ENCODE data around the gene SKAP1. TPM values are rescaled to one million over a fixed set of nuclear protein-coding genes. Genes with fewer than 3 reads are reported as not detected.

Gene SKAP1
- total and polyA plus RNA-seq, 2 of the 13 experiments (the other 11 are each of a cell fraction or from before 2014, with no cell fraction given) = 0.21 TPM; not detected in 1

- Histone ChIP-seq H3K9ac (ENCODE audit: insufficient read depth, low read depth, low read length) (no peak overlapping the region), H3K4me2 (ENCODE audit: low read depth, low read length) (no peak overlapping the region), H3K27ac (ENCODE audit: extremely low read length, insufficient read depth, low read length) (no peak overlapping the region), H3K4me3 (replicated peaks in 1 of 3; ENCODE audit: insufficient read depth in 1 of 3, low read depth in 2 of 3, low read length in 3 of 3) (no peak overlapping the region), H3K79me2 (ENCODE audit: insufficient read depth, low read length) (no peaks in the 10 kb centered on the region), H4K20me1 (ENCODE audit: insufficient read depth, low read length) (no peaks in the 10 kb centered on the region), H3K4me1 (ENCODE audit: insufficient read depth, low read length) (peaks cover 6% of the 10 kb centered on the region; the same call in 1 of the 2 replicates), H3K27me3 (ENCODE audit: control insufficient read depth in 1 of 2, insufficient read depth in 2 of 2, low read length in 2 of 2) (peaks cover 0 to 6% of the 10 kb centered on the region in 2 experiments; a peak in 1 of 5 replicates), H3K36me3 (replicated peaks in 1 of 2; ENCODE audit: control insufficient read depth in 1 of 2, insufficient read depth in 2 of 2, low read length in 2 of 2) (no peaks in the 10 kb centered on the region), H3K9me3 (ENCODE audit: low read length) (no peaks in the 10 kb centered on the region), H2AFZ (ENCODE audit: low read length) (no peak overlapping the region)
- WGBS (ENCODE audit: low lambda C conversion rate) = 0% methylated on average over 1 of the region's 1 CpG
- intact Hi-C loops (cut with micrococcal nuclease; ENCODE audit: unreplicated experiment) = no loop called here
- no peak for FAIRE-seq
- POLR2A ChIA-PET = no interaction called here
- BruUV-seq (replicated peaks) = no TSS peak
- in situ Hi-C loops (cut with HindIII; ENCODE audit: extremely low pct_ligation_motif_present, low pct_unique_long_range_greater_than_20kb) = loop anchor here (10.0 kb wide), 1 partner anchor 351 kb away; no protein-coding TSS in a partner anchor
- no peak for DNase-seq (ENCODE audit: low spot score)
- TF ChIP-seq NFIB (CRISPR knock-in tag; IDR thresholded peaks at IDR 0.05; ENCODE audit: borderline replicate concordance) (no peak), CCDC6 (CRISPR knock-in tag; IDR thresholded peaks at IDR 0.05) (no peak), FOXJ3 (CRISPR knock-in tag; IDR thresholded peaks at IDR 0.05; ENCODE audit: borderline replicate concordance) (no peak), MNT (IDR thresholded peaks at IDR 0.05) (no peak), ZFAT (CRISPR knock-in tag; conservative IDR thresholded peaks at IDR 0.05) (no peak), ZNF816 (CRISPR knock-in tag; IDR thresholded peaks at IDR 0.05; ENCODE audit: borderline replicate concordance) (no peak), ZNF343 (CRISPR knock-in tag; IDR thresholded peaks at IDR 0.05) (no peak), CREBL2 (CRISPR knock-in tag; IDR thresholded peaks at IDR 0.05; ENCODE audit: borderline replicate concordance) (no peak)
- TF ChIP-seq, protein P1, sequence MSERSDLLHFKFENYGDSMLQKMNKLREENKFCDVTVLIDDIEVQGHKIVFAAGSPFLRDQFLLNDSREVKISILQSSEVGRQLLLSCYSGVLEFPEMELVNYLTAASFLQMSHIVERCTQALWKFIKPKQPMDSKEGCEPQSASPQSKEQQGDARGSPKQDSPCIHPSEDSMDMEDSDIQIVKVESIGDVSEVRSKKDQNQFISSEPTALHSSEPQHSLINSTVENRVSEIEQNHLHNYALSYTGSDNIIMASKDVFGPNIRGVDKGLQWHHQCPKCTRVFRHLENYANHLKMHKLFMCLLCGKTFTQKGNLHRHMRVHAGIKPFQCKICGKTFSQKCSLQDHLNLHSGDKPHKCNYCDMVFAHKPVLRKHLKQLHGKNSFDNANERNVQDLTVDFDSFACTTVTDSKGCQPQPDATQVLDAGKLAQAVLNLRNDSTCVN (CRISPR knock-in tag; IDR thresholded peaks at IDR 0.05; ENCODE audit: borderline replicate concordance) = no peak
- CTCF ChIA-PET (ENCODE audit: low intra/inter-chr PET ratio, low total read pairs) = interaction anchor here (1.1 to 1.3 kb wide), 2 partner anchors 222 to 243 kb away, joined by 3 to 11 read pairs; no protein-coding TSS in a partner anchor
- ATAC-seq = no peak
Measured at GRCh38 chr17:48375356-48375755, 54.7 kb downstream of the SKAP1 start.

All from HepG2 (cell line).